ENCODE results near the gene MTFR1L.

GRCh38 chr1:25804964-25805862, 14.5 kb upstream of the MTFR1L start:
- TF ChIP-seq MAZ (IDR thresholded peaks at IDR 0.05; ENCODE audit: borderline replicate concordance, low read depth, low read length) (no peak), PHF8 (IDR thresholded peaks at IDR 0.05; ENCODE audit: borderline replicate concordance, low read depth) (no peak), CTCF (IDR thresholded peaks at IDR 0.05) (no peak), JUN (IDR thresholded peaks at IDR 0.05) (no peak), ELK1 (IDR thresholded peaks at IDR 0.05; ENCODE audit: low read depth, low read length) (no peak), ZSCAN20 (CRISPR knock-in tag; IDR thresholded peaks at IDR 0.05) (no peak), FOSL2 (IDR thresholded peaks at IDR 0.05) (no peak), FOSL2 (CRISPR knock-in tag; IDR thresholded peaks at IDR 0.05) (no peak), EP300 (IDR thresholded peaks at IDR 0.05) (no peak), CBX2 (IDR thresholded peaks at IDR 0.05; ENCODE audit: borderline replicate concordance, low read depth) (no peak), RAD21 (conservative IDR thresholded peaks at IDR 0.05 in 1 of 2, IDR thresholded peaks at IDR 0.05 in 1 of 2) (no peak)
- TF ChIP-seq, protein P1, sequence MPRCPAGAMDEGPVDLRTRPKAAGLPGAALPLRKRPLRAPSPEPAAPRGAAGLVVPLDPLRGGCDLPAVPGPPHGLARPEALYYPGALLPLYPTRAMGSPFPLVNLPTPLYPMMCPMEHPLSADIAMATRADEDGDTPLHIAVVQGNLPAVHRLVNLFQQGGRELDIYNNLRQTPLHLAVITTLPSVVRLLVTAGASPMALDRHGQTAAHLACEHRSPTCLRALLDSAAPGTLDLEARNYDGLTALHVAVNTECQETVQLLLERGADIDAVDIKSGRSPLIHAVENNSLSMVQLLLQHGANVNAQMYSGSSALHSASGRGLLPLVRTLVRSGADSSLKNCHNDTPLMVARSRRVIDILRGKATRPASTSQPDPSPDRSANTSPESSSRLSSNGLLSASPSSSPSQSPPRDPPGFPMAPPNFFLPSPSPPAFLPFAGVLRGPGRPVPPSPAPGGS (IDR thresholded peaks at IDR 0.05) = no peak
